Stimulated activated CD8-positive, alpha-beta memory T cell treated with anti-CD3 and anti-CD28 coated beads, Interleukin-4, amount 100 ng/mL, for 24 hours (primary cell): ENCODE results near the gene GPR156.
"Not testable (repeated sequence)": the region's sequence is repeated elsewhere in the genome, so short reads cannot be mapped to it uniquely, and the experiment has no call there.

ENCODE experiments used
- DNase-seq: peaks from one replicate; pipeline ENCODE4 v3.0.0-alpha.2; 2020; ENCODE audit warnings: low read depth

The GPR156 gene

DNA sequence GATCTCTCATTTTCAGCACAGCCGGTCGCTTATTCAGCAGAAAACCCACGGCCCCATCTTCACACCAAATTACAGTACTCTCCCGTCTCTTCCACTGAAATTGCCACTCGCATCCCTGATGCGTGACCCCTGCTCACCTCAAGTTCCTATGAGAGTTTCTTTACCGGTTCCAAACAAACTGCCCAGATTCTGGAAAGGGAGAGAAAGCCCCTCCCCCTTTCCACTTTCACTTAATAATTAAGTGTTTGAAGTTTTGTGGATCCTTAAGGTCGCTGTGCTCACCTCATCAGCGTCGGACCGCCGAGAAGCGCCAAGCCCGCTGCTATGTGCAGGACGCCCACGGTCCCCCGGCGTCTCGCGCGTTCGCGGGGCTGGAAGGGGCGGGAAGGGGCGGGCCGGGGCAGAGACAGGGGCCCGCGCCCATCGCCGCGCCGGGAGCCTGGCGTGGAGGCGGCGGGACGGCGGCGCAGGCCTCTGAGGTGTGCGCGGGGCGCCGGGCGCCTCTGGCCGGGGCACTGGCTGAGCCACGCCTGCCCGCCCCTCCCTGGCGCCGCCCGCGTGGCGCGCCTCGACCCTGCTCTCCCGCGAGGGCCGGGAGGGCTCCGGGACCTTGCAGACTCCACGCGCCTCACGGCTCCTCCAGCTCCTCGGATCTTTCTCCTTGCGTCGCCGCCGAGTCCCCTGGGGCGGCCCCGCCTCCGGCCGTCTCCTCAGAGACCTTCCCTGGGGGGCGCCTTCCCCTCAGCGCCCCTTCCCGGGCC is at the start of gene GPR156:
GPR156 (minus strand) TSS at position 476 of the 761 bp plus-strand sequence. CDS start 41,124 bp downstream, outside the sequence.
- no peak for DNase-seq

DNA sequence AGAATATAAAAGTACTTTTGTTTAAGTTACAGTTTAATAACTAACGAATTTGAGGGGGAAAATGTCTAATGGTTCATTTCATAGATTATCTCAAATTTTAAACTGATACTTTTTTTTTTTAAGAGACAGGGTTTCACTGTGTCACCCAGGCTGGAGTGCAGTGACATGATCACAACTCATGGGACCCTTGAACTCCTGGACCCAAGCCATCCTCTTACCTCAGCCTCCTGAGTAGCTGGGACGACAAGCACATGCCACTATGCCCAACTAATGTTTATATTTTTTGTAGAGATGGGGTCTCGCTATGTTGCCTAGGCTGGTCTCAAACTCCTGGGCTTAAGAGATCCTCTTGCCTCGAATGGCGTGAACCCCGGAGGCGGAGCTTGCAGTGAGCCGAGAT is 47.6 kb upstream of the GPR156 start:
- no peak for DNase-seq

DNA sequence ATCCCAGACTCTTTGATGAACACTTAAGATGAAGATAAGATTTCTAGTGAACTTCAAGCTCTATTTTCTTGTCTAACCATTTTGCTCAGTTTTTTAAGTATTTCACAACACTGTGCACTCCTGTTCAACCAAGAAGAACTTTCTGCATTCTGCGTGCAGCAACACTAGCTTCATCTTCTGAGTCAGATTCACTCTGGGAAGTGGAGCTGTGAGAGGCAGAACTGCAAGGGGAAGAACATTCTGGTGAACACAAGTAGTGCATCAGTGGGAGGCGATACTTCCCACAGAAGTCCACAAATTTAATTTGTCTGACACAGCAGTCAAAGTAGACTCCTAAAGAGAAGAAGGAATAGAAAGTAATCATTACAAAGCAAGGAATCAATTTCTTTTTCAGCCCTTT is 46.1 kb upstream of the GPR156 start:
- no peak for DNase-seq

DNA sequence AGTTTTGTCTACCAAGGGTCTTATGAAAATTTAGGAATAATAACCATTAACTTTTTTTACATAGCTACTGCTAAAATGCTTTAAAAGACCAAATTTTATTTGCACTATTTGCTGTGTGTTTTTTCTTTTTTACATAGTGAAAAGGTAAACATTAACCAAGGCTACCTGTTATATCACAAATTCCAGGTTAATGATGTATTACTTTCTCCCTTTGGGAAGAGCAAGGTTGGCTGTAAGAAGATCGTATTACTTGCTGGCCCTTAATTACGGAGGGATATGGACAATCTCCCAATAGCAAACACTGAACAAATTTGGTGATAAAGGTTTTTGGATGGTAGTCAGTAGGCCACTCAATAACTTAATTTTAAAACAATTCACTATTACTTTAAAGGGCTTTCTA is 41.8 kb upstream of the GPR156 start:
- DNase-seq = no peak

DNA sequence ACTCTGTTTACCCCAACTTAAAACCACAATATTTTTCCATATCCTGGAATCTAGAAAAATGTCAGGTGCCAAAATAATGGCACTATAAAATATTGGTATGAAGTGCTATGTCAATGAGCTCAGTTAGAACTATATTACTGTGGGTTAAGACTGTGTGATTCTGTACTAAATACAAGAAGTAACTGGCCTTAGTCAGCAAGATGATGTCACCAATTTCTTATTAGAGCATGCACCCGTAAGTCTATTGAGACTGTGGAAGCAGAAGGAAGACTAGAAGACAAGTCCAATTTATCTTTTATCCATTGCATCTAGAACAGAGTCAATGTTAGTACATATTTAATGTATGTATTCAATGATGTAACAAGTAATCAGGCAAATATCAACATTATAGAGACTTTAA is 39.2 kb upstream of the GPR156 start:
- no peak for DNase-seq

DNA sequence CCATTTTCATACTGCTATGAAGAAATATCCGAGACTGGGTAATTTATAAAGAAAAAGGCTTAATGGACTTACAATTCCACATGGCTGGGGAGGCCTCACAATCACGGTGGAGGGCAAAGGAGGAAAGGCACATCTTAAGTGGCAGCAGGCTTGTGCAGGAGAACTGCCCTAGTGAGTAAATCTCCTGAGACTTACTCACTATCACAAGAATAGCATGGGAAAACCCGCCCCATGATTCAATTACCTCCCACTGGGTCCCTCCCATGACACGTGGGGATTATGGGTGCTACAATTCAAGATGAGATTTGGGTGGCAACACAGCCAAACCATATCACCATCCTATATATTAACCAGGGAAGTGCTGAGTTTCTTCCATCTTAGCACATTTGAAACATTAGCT is 38.7 kb upstream of the GPR156 start:
- not testable (repeated sequence) for DNase-seq

DNA sequence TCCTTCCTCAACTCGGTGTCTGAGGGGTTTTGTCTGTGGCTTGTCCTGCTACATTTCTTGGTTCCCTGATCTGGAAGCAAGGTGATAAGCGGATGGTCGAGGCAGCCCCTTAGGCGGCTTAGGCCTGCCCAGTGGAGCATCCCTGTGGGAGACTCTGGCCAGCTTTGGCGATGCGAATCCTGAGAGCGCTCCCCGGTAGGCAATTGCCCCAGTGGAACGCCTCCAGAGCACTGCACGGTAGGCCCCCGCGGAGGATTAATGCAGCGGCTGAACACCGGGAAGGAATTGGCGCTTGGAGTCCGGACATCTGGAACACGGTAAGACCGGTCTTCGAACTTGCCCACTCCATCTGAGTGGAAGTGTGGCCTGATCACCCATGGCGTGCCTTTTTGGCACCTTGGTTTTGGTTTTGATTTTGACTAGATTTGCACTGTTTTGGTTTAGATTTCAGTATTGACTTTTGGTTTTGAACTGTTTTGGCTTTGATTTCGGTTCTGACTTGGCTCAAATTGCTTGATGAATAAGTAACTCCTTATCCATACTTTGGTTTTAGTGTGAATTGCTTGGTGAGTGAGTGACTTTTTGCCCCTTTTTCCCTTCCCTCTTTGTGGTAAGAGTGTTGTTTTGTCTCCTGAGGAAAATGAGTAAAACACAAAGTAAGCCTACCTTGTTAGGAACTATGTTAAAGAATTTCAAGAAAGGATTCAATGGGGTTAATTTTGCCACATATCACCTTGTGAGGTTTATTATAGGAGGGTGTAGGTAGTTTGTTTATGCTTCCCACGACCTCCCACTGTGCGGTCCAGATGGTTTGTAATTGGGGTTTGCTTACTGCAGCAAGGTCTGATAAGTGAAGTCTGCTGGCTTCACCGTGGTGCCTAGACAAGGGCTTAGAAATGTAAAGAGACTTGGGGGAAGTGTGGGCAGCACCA is 27.1 kb upstream of the GPR156 start:
- DNase-seq = no peak

DNA sequence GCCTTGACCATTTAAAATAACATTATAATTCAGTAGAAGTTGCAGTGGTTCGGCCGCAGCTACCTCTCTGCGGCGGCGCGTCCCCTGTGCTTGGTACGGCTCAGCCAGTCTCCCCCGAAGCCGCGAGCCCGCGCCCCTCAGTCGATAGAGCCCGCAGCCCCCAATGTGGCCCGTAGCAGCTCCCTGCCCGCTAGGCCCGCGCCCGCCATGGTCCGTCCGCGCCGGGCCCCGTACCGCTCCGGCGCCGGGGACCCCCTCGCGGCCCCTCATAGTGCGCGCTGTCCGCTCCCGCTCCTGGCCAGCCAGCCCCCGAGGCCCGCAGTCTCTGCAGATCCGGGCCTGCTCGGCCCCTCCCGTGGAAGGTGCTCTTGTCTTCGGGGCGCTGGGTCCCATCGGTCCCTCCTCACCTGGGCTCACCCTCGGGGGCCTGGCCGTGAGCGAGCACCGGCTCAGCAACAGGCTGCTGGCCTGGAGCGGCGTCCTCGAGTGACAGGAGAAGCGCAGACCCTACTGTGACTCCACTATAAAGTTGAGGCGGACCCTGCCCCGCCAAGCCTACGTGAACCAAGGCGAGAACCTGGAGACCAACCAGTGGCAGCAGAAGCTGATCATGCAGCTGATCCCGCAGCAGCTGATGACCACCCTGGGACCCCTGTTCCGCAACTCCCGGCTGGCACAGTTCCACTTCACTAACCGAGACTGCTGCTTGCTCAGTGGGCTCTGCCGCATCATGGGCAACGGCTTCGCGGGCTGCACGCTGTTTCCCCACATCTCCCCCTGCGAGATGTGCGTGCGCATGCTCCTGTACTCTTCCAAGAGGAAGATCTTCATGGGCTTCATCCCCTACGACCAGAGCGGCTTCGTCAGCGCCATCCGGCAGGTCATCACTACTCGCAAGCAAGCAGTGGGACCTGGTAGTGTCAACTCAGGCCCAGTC is 21.8 kb upstream of the GPR156 start:
- DNase-seq = no peak

DNA sequence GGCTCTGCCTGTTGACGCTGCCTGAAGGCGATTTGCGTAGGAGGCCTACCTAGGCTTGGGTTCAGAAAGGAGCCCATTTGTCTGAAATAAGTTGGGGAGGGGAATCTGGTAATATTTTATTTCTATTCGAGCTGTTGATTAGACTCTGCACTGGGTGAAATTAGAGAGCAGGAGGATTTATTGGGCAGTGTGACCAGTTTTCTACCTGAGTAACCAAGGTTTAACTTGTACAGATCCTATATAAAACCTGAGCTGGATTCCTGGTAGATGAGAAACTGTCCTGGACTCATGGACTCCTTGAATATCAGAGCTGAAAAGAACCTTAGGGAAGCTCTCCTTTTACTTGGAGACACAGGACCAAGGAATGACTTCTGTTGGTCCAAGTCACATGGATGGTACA is 19.6 kb upstream of the GPR156 start:
- DNase-seq = no peak

DNA sequence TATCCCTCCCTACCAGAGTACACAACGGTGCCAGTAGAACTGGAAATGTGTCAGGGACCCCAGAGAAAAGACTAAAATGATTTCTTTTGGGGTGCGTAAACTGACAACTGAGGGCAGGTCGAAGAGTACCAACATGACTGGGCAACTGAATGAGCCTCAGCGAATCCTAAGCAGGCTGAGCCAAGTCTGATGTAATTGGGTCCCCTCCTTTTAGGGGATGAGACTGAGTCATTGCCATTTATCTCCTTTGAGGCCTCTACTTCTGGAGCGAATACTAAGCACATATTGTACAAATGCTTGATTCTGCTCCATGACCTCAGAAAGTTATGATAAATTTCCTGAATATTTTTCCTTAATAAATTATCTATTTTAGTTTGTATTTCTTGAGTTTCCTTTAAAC is 17.3 kb upstream of the GPR156 start:
- no peak for DNase-seq

DNA sequence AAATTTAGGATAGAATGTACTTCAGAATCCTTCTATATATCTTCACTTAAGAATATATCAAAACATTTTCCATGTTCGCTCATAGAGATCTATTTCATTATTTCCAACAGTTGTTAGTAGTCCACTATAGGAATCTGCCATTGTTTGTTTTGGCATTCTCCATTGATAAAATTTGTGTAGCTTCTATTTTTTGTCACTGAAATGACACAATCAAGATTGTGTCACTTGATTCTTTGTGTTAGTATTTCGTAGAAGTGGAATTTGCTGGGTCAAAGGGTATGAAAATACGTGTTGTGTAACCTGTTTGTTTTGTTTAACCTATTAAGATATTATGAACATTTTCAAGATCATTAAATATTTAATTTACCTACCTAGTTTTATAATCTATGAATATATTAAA is 15.9 kb upstream of the GPR156 start:
- no peak for DNase-seq

DNA sequence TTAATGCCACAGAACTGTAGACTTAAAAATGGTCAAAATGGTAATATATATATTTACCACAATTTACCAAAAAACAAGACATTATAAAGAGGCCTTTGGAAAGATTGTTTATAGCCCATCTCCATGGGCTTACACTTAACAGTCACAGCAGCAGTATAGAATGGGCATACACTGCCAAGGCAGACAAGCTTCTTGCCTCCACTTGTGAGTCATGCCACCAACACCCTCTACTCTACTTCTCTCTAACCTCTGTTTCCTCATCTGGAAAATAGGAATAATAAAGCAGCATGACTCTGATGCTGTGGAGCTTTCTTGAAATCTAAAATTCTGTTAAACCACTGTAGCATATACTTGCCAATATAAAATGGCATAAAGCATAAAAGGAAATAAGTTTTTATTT is 14.4 kb upstream of the GPR156 start:
- no peak for DNase-seq

DNA sequence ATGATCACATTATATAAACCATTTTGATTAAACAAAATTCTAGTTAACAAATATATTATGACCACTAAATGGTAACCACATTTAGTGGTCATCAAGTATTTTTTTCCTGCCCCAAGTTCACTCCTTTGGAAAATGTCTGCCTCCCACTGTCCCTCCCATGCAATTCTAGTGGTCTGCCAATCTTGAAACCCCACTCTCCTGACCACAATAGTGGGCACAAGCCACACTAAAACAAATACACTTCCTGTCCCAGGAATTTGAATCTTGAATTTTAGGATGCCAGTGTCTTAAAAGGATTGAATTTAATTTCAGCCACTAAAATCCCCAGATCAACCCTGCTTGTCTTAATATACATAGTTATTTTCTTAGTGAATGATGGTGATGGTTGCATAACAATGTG is 14.0 kb upstream of the GPR156 start:
- no peak for DNase-seq

DNA sequence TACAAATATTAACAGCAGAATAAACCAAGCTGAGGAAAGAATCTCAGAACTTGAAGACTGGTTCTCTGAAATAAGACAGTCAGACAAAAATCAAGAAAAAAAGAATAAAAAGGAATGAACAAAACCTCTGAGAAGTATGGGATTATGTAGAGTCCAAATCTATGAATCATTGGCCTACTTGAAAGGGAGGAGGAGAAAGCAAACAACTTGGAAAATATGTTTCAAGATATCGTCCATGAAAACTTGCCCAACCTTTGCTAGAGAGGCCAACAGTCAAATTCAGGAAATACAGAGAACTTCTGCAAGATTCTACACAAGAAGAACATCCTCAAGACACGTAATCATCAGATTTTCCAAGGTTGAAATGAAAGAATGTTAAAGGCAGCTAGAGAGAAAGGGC is 6.5 kb upstream of the GPR156 start:
- not testable (repeated sequence) for DNase-seq

DNA sequence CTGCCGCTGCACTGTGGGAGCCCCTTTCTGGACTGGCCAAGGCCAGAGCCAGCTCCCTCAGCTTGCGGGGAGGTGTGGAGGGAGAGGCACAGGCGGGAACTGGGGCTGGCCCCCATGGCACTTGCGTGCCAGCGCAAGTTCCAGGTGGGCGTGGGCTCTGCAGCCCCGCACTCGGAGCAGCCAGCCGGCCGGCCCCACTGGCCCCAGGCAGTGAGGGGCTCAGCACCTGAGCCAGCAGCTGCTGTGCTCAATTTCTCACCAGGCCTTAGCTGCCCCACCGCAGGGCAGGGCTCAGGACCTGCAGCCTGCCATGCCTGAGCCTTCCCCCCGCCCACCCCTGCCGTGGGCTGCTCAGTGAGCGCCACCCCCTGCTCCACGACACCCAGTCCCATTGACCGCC is 4.6 kb upstream of the GPR156 start:
- DNase-seq = no peak

DNA sequence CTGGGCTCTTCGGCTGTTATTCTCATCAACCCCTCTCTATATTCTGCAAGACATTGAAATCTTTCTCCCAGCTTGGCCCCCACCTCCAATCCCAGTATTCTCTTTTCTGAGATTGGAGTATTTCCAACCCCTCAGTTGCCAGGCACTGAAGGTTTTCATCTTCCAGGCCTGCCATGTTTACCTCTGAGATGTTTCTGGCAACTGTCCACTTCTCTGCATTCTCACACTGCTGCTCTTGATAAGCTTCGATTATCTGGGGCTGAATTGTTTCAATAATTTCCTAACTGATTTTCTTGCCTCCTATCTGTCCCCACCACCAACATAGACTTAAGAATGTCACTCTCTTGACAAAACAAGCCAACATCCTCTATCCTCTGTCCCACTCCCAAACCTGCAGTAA is 1.4 kb upstream of the GPR156 start:
- DNase-seq = no peak

DNA sequence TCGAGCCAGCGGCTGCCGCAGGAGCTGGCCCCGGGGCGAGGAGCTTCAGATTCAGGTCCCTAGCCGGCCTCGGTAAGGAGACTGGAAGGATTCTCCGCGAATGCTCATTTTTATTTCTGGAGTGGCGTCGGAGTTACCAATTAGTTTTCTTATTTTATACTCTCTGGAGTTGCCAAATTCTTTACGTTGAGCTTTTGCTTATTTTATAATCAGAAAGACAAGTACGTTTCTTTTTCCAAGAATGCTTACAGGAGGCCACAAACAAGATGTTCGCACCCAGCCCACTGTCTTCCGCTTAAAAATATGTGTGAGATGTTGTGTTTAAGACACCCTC is 453 bp upstream of the GPR156 start:
- no peak for DNase-seq

DNA sequence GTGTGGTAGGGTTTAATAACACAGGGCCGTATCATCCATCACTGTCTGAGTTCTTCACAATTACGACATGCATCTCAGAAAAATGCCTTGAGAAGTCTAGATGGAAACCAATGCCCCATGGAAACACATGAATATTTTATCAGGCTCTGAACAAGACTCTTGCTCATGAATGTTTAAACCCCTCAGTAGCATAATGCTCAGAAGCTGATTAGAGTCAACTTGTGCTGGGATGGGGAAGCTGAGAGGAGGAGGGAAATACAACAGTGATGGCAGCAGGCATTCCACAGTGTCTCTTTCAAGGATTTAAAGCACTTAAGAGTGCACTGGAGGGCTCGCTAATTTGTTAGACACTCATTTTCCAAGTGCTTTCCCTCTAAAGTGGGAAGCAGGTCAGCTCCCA is 3.8 kb downstream of the GPR156 start:
- no peak for DNase-seq

DNA sequence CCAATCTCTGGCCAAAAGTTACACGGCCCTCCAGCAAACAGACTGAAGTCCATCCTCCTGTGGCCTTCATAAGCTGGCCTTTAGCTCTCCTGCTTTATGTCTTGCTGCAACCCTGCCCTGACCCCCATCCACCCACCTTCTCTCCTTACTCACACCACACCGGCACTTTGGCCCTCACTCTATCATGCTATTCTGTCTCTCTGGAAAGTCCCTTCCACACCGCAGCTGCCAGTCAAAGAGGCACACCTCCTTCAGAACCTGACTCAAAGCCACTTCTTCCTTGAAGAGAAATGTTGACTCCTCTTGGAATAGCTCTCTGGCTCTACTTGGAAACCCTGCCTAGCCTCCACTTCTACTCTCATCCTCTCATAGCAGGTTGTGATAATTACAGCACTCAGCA is 4.5 kb downstream of the GPR156 start:
- no peak for DNase-seq

DNA sequence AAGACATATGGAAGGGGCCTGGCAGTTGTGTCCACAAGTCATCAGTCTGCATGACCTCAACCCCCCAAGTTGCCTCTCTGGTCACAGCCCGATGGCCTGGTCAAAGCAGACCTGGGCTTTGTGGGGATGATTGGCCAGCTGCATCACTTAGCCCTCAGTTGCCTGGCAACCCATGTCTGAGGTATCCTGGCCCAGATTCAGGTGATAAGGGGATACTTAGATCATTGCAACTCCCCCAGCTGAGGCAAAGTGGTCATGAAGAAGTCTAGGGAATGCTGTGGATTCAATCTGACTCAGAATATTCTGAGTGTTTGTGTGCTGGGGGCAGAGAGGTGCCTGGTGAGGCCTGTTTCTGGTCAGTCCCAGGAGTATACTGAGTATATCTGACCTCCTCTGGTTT is 5.0 kb downstream of the GPR156 start:
- no peak for DNase-seq

DNA sequence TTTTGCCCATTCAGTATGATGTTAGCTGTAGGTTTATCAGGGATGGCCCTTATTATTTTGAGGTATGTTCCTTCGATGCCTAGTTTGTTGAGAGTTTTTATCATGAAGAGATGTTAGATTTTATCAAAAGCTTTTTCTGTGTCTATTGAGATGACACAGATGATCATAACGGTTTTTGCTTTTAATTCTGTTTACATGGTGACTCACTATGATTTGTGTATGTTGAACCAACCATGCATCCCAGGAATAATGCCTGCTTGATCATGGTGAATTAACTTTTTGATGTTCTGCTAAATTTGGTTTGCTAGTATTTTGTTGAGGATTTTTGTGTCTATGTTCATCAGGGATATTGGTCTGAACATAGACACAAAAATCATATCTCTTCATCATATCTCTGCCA is 8.3 kb downstream of the GPR156 start:
- no peak for DNase-seq

DNA sequence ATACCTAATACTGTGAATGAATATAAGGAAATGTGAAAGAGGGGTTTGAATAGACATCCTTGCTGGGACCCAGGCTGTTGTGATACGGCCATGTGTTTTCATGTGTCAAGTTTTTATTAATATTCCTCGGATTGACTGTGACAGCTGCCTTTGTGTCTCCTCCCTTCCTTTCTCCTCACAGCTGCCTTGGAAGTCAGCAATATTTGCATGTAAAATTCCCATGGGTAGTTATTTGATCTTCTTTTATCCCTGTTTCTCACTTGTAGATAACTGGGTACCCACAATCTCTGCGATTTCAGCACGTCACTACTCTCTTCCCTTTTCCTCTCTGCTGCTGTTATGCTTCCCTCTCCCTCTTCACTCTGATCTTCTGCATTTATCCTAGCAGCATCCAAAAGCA is 9.4 kb downstream of the GPR156 start:
- DNase-seq = no peak
